Glutamatergic neuron (in vitro differentiated cells): ENCODE data around the gene FRMD3. TPM values are rescaled to one million over a fixed set of nuclear protein-coding genes. Genes with fewer than 3 reads are reported as not detected.
A peak's percentile ranks its signal among the peaks of the same experiment; 100 is the strongest.

ENCODE experiments used
- DNase-seq: peaks from one replicate; pipeline ENCODE4 v3.0.0; 2022
- H3K27ac Mint-ChIP-seq: one replicate; pipeline ENCODE4 v1.8.0; 2020; ENCODE audit warnings: mild to moderate bottlenecking, mixed read lengths, inconsistent platforms; ENCODE audit not compliant: unreplicated experiment
- H3K27me3 Mint-ChIP-seq: one replicate; pipeline ENCODE4 v1.8.0; 2020; ENCODE audit warnings: mild to moderate bottlenecking, moderate library complexity, mixed read lengths, inconsistent platforms; ENCODE audit not compliant: unreplicated experiment
- H3K36me3 Mint-ChIP-seq: one replicate; pipeline ENCODE4 v1.8.0; 2020; ENCODE audit warnings: mild to moderate bottlenecking, mixed read lengths, inconsistent platforms; ENCODE audit not compliant: unreplicated experiment
- H3K4me1 Mint-ChIP-seq: one replicate; pipeline ENCODE4 v1.8.0; 2020; ENCODE audit warnings: mild to moderate bottlenecking, low read depth, mixed read lengths, inconsistent platforms; ENCODE audit not compliant: unreplicated experiment
- H3K4me3 Mint-ChIP-seq: one replicate; pipeline ENCODE4 v1.8.0; 2020; ENCODE audit warnings: mild to moderate bottlenecking, mixed read lengths, inconsistent platforms; ENCODE audit not compliant: unreplicated experiment
- H3K9me3 Mint-ChIP-seq: one replicate; pipeline ENCODE4 v1.8.0; 2020; ENCODE audit warnings: mild to moderate bottlenecking, moderate library complexity, mixed read lengths, inconsistent platforms; ENCODE audit not compliant: unreplicated experiment
- total RNA-seq: library from RNA; stranded (reverse); fragmentation: NEBNext Ultra II Directional; extraction: Animal tissue kit (Norgen Biotek cat#: 25700); gene quantifications from one replicate; pipeline ENCODE4 v1.2.1, GENCODE V29; 2021; ENCODE audit not compliant: unreplicated experiment
- TF ChIP-seq, protein P1 (sequence below): fragments of 200-600 bp; sonication (generic); IDR thresholded peaks from one replicate; pipeline ENCODE4 v1.5.0; 2021; ENCODE audit not compliant: partially characterized antibody, unreplicated experiment

The FRMD3 gene
- total RNA-seq, 1 donor from 2014 or later: 20.7 TPM

DNA sequence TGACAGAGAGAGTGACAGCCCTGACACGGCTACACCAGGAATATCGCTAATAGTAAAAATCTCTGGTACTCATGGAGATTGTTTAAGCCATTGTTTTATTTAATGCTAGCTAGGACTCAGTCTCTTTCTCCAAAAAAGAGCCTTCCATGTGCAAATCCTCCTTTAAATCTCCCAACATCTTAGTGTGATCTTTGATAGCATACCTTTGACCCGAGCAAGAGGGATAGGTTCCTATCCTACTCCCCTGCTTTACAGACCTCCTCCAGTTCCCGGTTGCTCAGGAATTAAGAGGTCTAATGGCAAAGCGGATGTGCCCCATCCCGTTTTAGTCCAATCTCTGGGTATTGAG, 663 bp upstream of the FRMD3 start:
- TF ChIP-seq, protein P1, sequence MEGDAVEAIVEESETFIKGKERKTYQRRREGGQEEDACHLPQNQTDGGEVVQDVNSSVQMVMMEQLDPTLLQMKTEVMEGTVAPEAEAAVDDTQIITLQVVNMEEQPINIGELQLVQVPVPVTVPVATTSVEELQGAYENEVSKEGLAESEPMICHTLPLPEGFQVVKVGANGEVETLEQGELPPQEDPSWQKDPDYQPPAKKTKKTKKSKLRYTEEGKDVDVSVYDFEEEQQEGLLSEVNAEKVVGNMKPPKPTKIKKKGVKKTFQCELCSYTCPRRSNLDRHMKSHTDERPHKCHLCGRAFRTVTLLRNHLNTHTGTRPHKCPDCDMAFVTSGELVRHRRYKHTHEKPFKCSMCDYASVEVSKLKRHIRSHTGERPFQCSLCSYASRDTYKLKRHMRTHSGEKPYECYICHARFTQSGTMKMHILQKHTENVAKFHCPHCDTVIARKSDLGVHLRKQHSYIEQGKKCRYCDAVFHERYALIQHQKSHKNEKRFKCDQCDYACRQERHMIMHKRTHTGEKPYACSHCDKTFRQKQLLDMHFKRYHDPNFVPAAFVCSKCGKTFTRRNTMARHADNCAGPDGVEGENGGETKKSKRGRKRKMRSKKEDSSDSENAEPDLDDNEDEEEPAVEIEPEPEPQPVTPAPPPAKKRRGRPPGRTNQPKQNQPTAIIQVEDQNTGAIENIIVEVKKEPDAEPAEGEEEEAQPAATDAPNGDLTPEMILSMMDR: peak; percentile 49
- peaks cover 7% of the 10 kb centered on the region for H3K9me3 Mint-ChIP-seq
- DNase-seq: no peak
- H3K36me3 Mint-ChIP-seq: peaks cover 4% of the 10 kb centered on the region
- peaks cover 5% of the 10 kb centered on the region for H3K4me1 Mint-ChIP-seq
- H3K27ac Mint-ChIP-seq: no peak overlapping the region
- H3K4me3 Mint-ChIP-seq: peak overlapping the region; percentile 81
- H3K27me3 Mint-ChIP-seq: peaks cover 17% of the 10 kb centered on the region

DNA sequence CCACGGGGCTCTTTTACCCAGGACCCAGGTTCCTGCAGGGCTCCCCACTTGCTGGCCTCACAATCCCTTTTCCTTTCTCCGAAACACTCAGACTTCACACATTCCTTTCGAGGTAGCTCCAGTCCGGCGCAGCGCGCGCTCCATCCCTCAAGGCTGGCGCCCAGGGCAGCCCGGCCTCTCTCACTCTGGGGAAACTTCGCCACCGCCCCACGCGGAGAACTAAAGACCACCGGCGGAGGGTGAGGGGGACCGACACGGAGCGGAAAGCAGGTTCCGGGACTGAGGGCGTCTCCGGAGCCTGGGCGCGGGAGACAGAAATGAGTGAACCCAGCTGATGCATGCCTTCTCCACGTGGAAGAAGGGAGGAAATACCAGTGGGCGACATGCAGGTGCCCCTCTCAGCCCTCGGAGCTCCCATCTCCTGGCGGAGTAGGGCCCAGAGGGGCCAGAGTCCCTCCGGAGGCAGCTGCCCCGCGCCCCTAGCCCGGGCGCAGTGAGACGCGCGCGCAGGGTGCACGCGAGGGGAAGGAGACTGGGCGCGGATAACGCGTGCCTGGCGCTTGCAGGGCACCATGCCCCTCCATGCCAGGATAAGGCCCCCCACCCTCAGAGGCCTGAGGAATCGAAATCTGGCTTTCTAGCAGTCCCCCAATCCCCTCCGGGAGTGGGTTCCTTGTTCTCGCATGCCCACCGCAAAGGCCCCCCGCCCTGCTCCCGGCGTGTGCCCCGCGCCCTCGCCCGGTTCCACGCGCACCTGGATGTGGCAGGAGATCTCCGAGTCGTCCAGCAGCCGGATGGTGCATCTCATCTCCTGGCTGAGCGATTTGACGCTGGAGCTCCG, 650 bp downstream of the FRMD3 start:
- Mint-ChIP-seq H3K4me1 (peaks cover 5% of the 10 kb centered on the region), H3K27me3 (peaks cover 13% of the 10 kb centered on the region), H3K27ac (peak overlapping the region; percentile 59), H3K36me3 (peaks cover 4% of the 10 kb centered on the region), H3K9me3 (peaks cover 7% of the 10 kb centered on the region), H3K4me3 (peak overlapping the region; percentile 89)
- DNase-seq: peak; percentile 34
- TF ChIP-seq, protein P1: no peak

DNA sequence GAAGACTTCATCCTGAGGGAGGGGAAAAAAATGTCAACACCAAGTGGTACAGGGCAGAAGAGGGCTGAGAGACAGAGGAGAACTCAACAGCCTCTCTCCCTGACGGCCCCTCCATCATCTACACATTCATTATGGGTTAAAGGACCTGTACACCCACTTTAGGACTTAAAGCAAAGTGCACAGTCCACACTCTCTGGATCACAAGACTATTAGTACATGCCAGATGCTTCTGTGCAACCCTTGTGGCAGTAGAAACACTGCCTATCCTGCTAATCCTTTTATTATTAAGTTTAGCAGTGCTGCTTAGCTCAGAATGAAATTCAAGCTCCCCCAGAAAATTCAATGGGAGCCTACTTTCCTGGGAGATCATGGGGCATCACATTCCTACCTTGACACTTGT, 1.9 kb downstream of the FRMD3 start:
- Mint-ChIP-seq H3K36me3 (peaks cover 4% of the 10 kb centered on the region), H3K27ac (no peak overlapping the region), H3K27me3 (peaks cover 13% of the 10 kb centered on the region), H3K4me1 (peaks cover 7% of the 10 kb centered on the region), H3K9me3 (peaks cover 7% of the 10 kb centered on the region), H3K4me3 (peak overlapping the region; percentile 89)
- DNase-seq: no peak
- TF ChIP-seq, protein P1: no peak

DNA sequence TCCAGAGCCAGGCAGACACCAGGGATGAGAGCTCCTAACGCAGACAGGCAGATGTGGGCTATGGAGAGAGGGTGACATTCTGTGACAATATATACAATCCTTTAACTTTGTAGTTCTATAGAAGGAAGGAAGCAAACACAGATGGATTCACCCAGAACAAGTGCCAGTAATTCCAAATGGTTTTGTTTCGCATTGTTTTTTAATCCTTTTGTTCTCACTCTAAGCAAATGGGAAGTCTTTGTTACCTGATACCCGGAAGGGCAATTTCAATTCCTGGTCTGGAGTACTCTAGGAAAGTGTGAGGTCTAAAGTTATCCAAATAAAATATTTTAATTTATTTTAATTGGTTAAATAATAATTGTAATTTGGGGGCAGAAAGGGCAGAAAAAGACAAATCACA, 2.5 kb downstream of the FRMD3 start:
- TF ChIP-seq, protein P1: no peak
- Mint-ChIP-seq H3K9me3 (peaks cover 7% of the 10 kb centered on the region), H3K4me3 (peak overlapping the region; percentile 63), H3K27me3 (peaks cover 13% of the 10 kb centered on the region), H3K36me3 (peaks cover 4% of the 10 kb centered on the region), H3K27ac (no peak overlapping the region), H3K4me1 (peaks cover 7% of the 10 kb centered on the region)
- DNase-seq: no peak

DNA sequence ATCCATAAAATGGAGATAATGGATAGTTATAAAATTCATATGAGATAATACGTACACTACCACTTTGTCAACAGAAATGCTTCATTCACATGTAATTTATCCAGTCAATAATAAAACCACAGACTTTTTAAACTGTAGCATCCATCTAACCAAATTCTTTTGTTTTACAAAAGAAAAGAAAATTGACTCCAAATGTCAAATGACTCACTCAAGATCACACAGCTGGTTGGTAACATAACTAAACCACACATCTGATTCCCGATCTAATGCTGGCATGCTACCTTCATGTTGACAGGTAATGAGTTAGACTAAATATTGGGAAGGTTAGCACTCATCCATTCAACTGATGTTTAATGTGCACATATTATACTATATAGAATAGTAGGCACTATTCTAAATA, 4.9 kb downstream of the FRMD3 start:
- Mint-ChIP-seq H3K27ac (no peak overlapping the region), H3K27me3 (peaks cover 10% of the 10 kb centered on the region), H3K9me3 (peaks cover 4% of the 10 kb centered on the region)

More for the DNA sequence above, 4.9 kb downstream of the FRMD3 start:
- DNase-seq: no peak
- Mint-ChIP-seq H3K4me1 (peaks cover 2% of the 10 kb centered on the region), H3K4me3 (no peak overlapping the region), H3K36me3 (no peaks in the 10 kb centered on the region)
- TF ChIP-seq, protein P1: no peak
